Activated CD4-positive, alpha-beta T cell treated with anti-CD3 and anti-CD28 coated beads for 36 hours (primary cell): ENCODE results near the gene ADORA1. TPM values are rescaled to one million over a fixed set of nuclear protein-coding genes. Genes with fewer than 3 reads are reported as not detected.

Experiments
- ATAC-seq: fragments of 200-7000 bp; cut with Tn5 transposase; one replicate; pipeline ENCODE4 v1.10.0; 2021; ENCODE audit warnings: mild to moderate bottlenecking, moderate library complexity
- CTCF ChIA-PET: fragments of 350-600 bp; sonication (Branson Sonifier 250); formaldehyde crosslinking; loops from one replicate; lab custom pipeline; 2021; ENCODE audit warnings: antibody characterized with exemption; lab: Charles Lee
- POLR2A ChIA-PET: fragments of 350-600 bp; sonication (Branson Sonifier 250); formaldehyde crosslinking; loops from one replicate; lab custom pipeline; 2021; ENCODE audit warnings: antibody characterized with exemption, inconsistent platforms; lab: Charles Lee
- DNase-seq: peaks from one replicate; pipeline ENCODE4 v3.0.0-alpha.2; 2020
- H3K27ac Mint-ChIP-seq: one replicate; pipeline ENCODE4 v1.8.0; 2021; ENCODE audit warnings: mixed read lengths
- H3K27me3 Mint-ChIP-seq: one replicate; pipeline ENCODE4 v1.8.0; 2021; ENCODE audit warnings: mixed read lengths
- H3K36me3 Mint-ChIP-seq: one replicate; pipeline ENCODE4 v1.8.0; 2021; ENCODE audit warnings: low read depth, mixed read lengths
- H3K4me1 Mint-ChIP-seq: one replicate; pipeline ENCODE4 v1.8.0; 2021; ENCODE audit warnings: mixed read lengths
- H3K4me3 Mint-ChIP-seq: one replicate; pipeline ENCODE4 v1.8.0; 2021; ENCODE audit warnings: mild to moderate bottlenecking, moderate library complexity, mixed read lengths
- H3K9me3 Mint-ChIP-seq: one replicate; pipeline ENCODE4 v1.8.0; 2021; ENCODE audit warnings: low read depth, mixed read lengths
- intact Hi-C, 2 experiments: fragments of 100-400 bp; cut with DNase I in 1 of 2; cut with micrococcal nuclease in 1 of 2; formaldehyde crosslinking; loops; one replicate each; pipeline versions ENCODE4 v1.14.2 to v1.15.1; 2022 to 2024; cut with DNase I, micrococcal nuclease
- total RNA-seq, 2 experiments: library from RNA; stranded (reverse); gene quantifications; one replicate each; pipeline ENCODE4 v1.2.3, GENCODE V29; 2021

Gene ADORA1
- total RNA-seq, 2 experiments from 2014 or later, result not detected

- no peak overlapping the region for H3K4me3 Mint-ChIP-seq
- intact Hi-C loops, result no loop called here
- no peaks in the 10 kb centered on the region for H3K4me1 Mint-ChIP-seq
- no peaks in the 10 kb centered on the region for H3K36me3 Mint-ChIP-seq
- ATAC-seq, result no peak
- ChIA-PET CTCF (interaction anchor here (0.6 kb wide), 1 partner anchor 609 kb away, joined by 3 read pairs; no protein-coding TSS in a partner anchor), POLR2A (no interaction called here)
- H3K9me3 Mint-ChIP-seq, result peaks cover 2% of the 10 kb centered on the region
- DNase-seq, result no peak
- H3K27ac Mint-ChIP-seq, result no peak overlapping the region
- no peaks in the 10 kb centered on the region for H3K27me3 Mint-ChIP-seq
Observed at GRCh38 chr1:203145321-203146041, 18.0 kb downstream of the ADORA1 start.

GRCh38 chr1:203146042-203146369 lies 18.5 kb downstream of the ADORA1 start:
- ChIA-PET POLR2A (no interaction called here), CTCF (interaction anchor here (0.6 to 1.3 kb wide), 2 partner anchors 27 to 609 kb away, joined by 3 to 4 read pairs; no protein-coding TSS in a partner anchor)
- ATAC-seq, result no peak
- H3K27me3 Mint-ChIP-seq, result no peaks in the 10 kb centered on the region
- H3K36me3 Mint-ChIP-seq, result no peaks in the 10 kb centered on the region
- H3K9me3 Mint-ChIP-seq, result peaks cover 2% of the 10 kb centered on the region
- intact Hi-C loops, result no loop called here
- H3K4me3 Mint-ChIP-seq, result no peak overlapping the region
- H3K27ac Mint-ChIP-seq, result no peak overlapping the region
- no peak for DNase-seq
- no peaks in the 10 kb centered on the region for H3K4me1 Mint-ChIP-seq

- ChIA-PET CTCF (interaction anchor here (0.6 to 1.3 kb wide), 2 partner anchors 27 to 610 kb away, joined by 3 to 4 read pairs; no protein-coding TSS in a partner anchor), POLR2A (no interaction called here)
- Mint-ChIP-seq H3K9me3 (peaks cover 2% of the 10 kb centered on the region), H3K27ac (no peak overlapping the region), H3K36me3 (no peaks in the 10 kb centered on the region), H3K4me1 (no peaks in the 10 kb centered on the region), H3K27me3 (no peaks in the 10 kb centered on the region), H3K4me3 (no peak overlapping the region)
- DNase-seq (no peak), ATAC-seq (no peak)
- intact Hi-C loops, result no loop called here
Observed at GRCh38 chr1:203146537-203146936, 19.0 kb downstream of the ADORA1 start.

GRCh38 chr1:203147376-203147775 lies 19.9 kb downstream of the ADORA1 start:
- intact Hi-C loops, result no loop called here
- Mint-ChIP-seq H3K4me3 (no peak overlapping the region), H3K27me3 (no peaks in the 10 kb centered on the region), H3K27ac (no peak overlapping the region), H3K36me3 (no peaks in the 10 kb centered on the region), H3K4me1 (no peaks in the 10 kb centered on the region), H3K9me3 (peaks cover 2% of the 10 kb centered on the region)
- no peak for ATAC-seq
- CTCF ChIA-PET, result interaction anchor here (0.6 to 1.4 kb wide), 7 partner anchors 17 to 232 kb away, joined by 3 to 7 read pairs (median 4); no protein-coding TSS in a partner anchor
- no peak for DNase-seq
- POLR2A ChIA-PET, result no interaction called here

GRCh38 chr1:203148127-203148526 lies 20.6 kb downstream of the ADORA1 start:
- no peaks in the 10 kb centered on the region for H3K4me1 Mint-ChIP-seq
- H3K36me3 Mint-ChIP-seq, result no peaks in the 10 kb centered on the region
- no peak for ATAC-seq
- H3K27me3 Mint-ChIP-seq, result no peaks in the 10 kb centered on the region
- H3K9me3 Mint-ChIP-seq, result peaks cover 2% of the 10 kb centered on the region
- no peak for DNase-seq
- intact Hi-C loops, result no loop called here
- ChIA-PET POLR2A (no interaction called here), CTCF (interaction anchor here (0.7 to 1.5 kb wide), 9 partner anchors 14 to 1789 kb away, joined by 3 to 9 read pairs (median 4); no protein-coding TSS in a partner anchor)
- H3K4me3 Mint-ChIP-seq, result no peak overlapping the region
- H3K27ac Mint-ChIP-seq, result no peak overlapping the region

GRCh38 chr1:203148579-203148978 lies 21.1 kb downstream of the ADORA1 start:
- no peaks in the 10 kb centered on the region for H3K27me3 Mint-ChIP-seq
- H3K4me3 Mint-ChIP-seq, result no peak overlapping the region
- no peak overlapping the region for H3K27ac Mint-ChIP-seq
- DNase-seq (no peak), ATAC-seq (no peak)
- ChIA-PET POLR2A (interaction anchor here (0.7 kb wide), 1 partner anchor 879 kb away, joined by 3 read pairs; no protein-coding TSS in a partner anchor), CTCF (interaction anchor here (0.6 to 1.5 kb wide), 6 partner anchors 14 to 1588 kb away, joined by 3 to 9 read pairs (median 4); no protein-coding TSS in a partner anchor)
- peaks cover under 1% of the 10 kb centered on the region for H3K9me3 Mint-ChIP-seq
- intact Hi-C loops, result no loop called here
- H3K36me3 Mint-ChIP-seq, result no peaks in the 10 kb centered on the region
- no peaks in the 10 kb centered on the region for H3K4me1 Mint-ChIP-seq

- no peaks in the 10 kb centered on the region for H3K9me3 Mint-ChIP-seq
- intact Hi-C loops, result no loop called here
- no peak for DNase-seq
- H3K4me1 Mint-ChIP-seq, result no peaks in the 10 kb centered on the region
- H3K27ac Mint-ChIP-seq, result no peak overlapping the region
- H3K4me3 Mint-ChIP-seq, result no peak overlapping the region
- no peaks in the 10 kb centered on the region for H3K36me3 Mint-ChIP-seq
- ChIA-PET CTCF (interaction anchor here (0.6 to 1.5 kb wide), 5 partner anchors 15 to 1587 kb away, joined by 3 to 9 read pairs (median 4); no protein-coding TSS in a partner anchor), POLR2A (interaction anchor here (0.7 kb wide), 1 partner anchor 878 kb away, joined by 3 read pairs; no protein-coding TSS in a partner anchor)
- ATAC-seq, result no peak
- H3K27me3 Mint-ChIP-seq, result no peaks in the 10 kb centered on the region
Observed at GRCh38 chr1:203149188-203149840, 21.8 kb downstream of the ADORA1 start.

- no peaks in the 10 kb centered on the region for H3K9me3 Mint-ChIP-seq
- intact Hi-C loops, result no loop called here
- no peaks in the 10 kb centered on the region for H3K36me3 Mint-ChIP-seq
- ChIA-PET CTCF (interaction anchor here (0.8 to 1.5 kb wide), 2 partner anchors 21 to 34 kb away, joined by 3 to 8 read pairs; no protein-coding TSS in a partner anchor), POLR2A (no interaction called here)
- H3K27me3 Mint-ChIP-seq, result no peaks in the 10 kb centered on the region
- H3K4me3 Mint-ChIP-seq, result no peak overlapping the region
- ATAC-seq (no peak), DNase-seq (no peak)
- H3K27ac Mint-ChIP-seq, result no peak overlapping the region
- H3K4me1 Mint-ChIP-seq, result no peaks in the 10 kb centered on the region
Observed at GRCh38 chr1:203150511-203151297, 23.2 kb downstream of the ADORA1 start.

GRCh38 chr1:203151362-203152157 lies 24.0 kb downstream of the ADORA1 start:
- no peak overlapping the region for H3K4me3 Mint-ChIP-seq
- ATAC-seq, result no peak

GRCh38 chr1:203152158-203153034 lies 24.9 kb downstream of the ADORA1 start:
- Mint-ChIP-seq H3K27me3 (no peaks in the 10 kb centered on the region), H3K36me3 (no peaks in the 10 kb centered on the region), H3K4me1 (no peaks in the 10 kb centered on the region), H3K27ac (no peak overlapping the region), H3K4me3 (no peak overlapping the region), H3K9me3 (no peaks in the 10 kb centered on the region)
- no peak for DNase-seq
- CTCF ChIA-PET, result interaction anchor here (1.5 kb wide), 1 partner anchor 19 kb away, joined by 8 read pairs; no protein-coding TSS in a partner anchor
- intact Hi-C loops, result no loop called here
- ATAC-seq, result no peak
- POLR2A ChIA-PET, result no interaction called here

More at GRCh38 chr1:203151362-203152157, 24.0 kb downstream of the ADORA1 start:
- H3K36me3 Mint-ChIP-seq, result no peaks in the 10 kb centered on the region
- H3K4me1 Mint-ChIP-seq, result no peaks in the 10 kb centered on the region
- no peak for DNase-seq
- ChIA-PET POLR2A (no interaction called here), CTCF (interaction anchor here (1.5 kb wide), 1 partner anchor 20 kb away, joined by 8 read pairs; no protein-coding TSS in a partner anchor)
- intact Hi-C loops, result no loop called here
- no peak overlapping the region for H3K27ac Mint-ChIP-seq
- H3K9me3 Mint-ChIP-seq, result no peaks in the 10 kb centered on the region
- H3K27me3 Mint-ChIP-seq, result no peaks in the 10 kb centered on the region
